ENCODE data around the gene LAMB1. TPM values are rescaled to one million over a fixed set of nuclear protein-coding genes. Genes with fewer than 3 reads are reported as not detected.
A peak's percentile ranks its signal among the peaks of the same experiment; 100 is the strongest.

Gene LAMB1
- total RNA-seq, 6 experiments from 2014 or later: 112 to 134 (median 123) TPM

GRCh38 chr7:108017776-108018151, 14.8 kb upstream of the LAMB1 start:
- no peak for TF ChIP-seq CTCF (IDR thresholded peaks at IDR 0.05)
- Mint-ChIP-seq H3K4me3 (no peak overlapping the region), H3K4me1 (ENCODE audit: low read depth) (peaks cover 55% of the 10 kb centered on the region), H3K27me3 (ENCODE audit: insufficient read depth) (no peaks in the 10 kb centered on the region), H3K36me3 (ENCODE audit: low read depth) (no peaks in the 10 kb centered on the region), H3K9me3 (no peaks in the 10 kb centered on the region), H3K27ac (no peak overlapping the region)
- DNase-seq: no peak

- peak; percentile 64 for DNase-seq
- no peaks in the 10 kb centered on the region for H3K9me3 Mint-ChIP-seq
- no peak overlapping the region for H3K27ac Mint-ChIP-seq
- peaks cover 55% of the 10 kb centered on the region for H3K4me1 Mint-ChIP-seq (ENCODE audit: low read depth)
- peak; percentile 74 for TF ChIP-seq CTCF (IDR thresholded peaks at IDR 0.05)
- no peaks in the 10 kb centered on the region for H3K36me3 Mint-ChIP-seq (ENCODE audit: low read depth)
- no peak overlapping the region for H3K4me3 Mint-ChIP-seq
- H3K27me3 Mint-ChIP-seq (ENCODE audit: insufficient read depth): no peaks in the 10 kb centered on the region
Measured at GRCh38 chr7:108016841-108017775, 14.1 kb upstream of the LAMB1 start.

- Mint-ChIP-seq H3K4me3 (no peak overlapping the region), H3K36me3 (ENCODE audit: low read depth) (no peaks in the 10 kb centered on the region), H3K27ac (no peak overlapping the region), H3K9me3 (no peaks in the 10 kb centered on the region), H3K4me1 (ENCODE audit: low read depth) (peaks cover 53% of the 10 kb centered on the region), H3K27me3 (ENCODE audit: insufficient read depth) (no peaks in the 10 kb centered on the region)
- no peak for DNase-seq
- TF ChIP-seq CTCF (IDR thresholded peaks at IDR 0.05): no peak
Measured at GRCh38 chr7:108015740-108016139, 12.8 kb upstream of the LAMB1 start.

- peak; percentile 43 for DNase-seq
- H3K4me1 Mint-ChIP-seq (ENCODE audit: low read depth): peaks cover 53% of the 10 kb centered on the region
- no peak for TF ChIP-seq CTCF (IDR thresholded peaks at IDR 0.05)
- H3K4me3 Mint-ChIP-seq: no peak overlapping the region; the same call in 1 of the 2 replicates
- no peaks in the 10 kb centered on the region for H3K9me3 Mint-ChIP-seq
- H3K27me3 Mint-ChIP-seq (ENCODE audit: insufficient read depth): no peaks in the 10 kb centered on the region
- no peaks in the 10 kb centered on the region for H3K36me3 Mint-ChIP-seq (ENCODE audit: low read depth)
- peak overlapping the region; percentile 40; the same call in 1 of the 2 replicates for H3K27ac Mint-ChIP-seq
Measured at GRCh38 chr7:108014747-108015682, 12.1 kb upstream of the LAMB1 start.

GRCh38 chr7:108014215-108014614, 11.3 kb upstream of the LAMB1 start:
- 0 out of 2 replicates have a peak overlapping the region, but pooled peaks have one; percentile 40 for H3K27ac Mint-ChIP-seq
- TF ChIP-seq CTCF (IDR thresholded peaks at IDR 0.05): no peak
- H3K27me3 Mint-ChIP-seq (ENCODE audit: insufficient read depth): no peaks in the 10 kb centered on the region
- no peaks in the 10 kb centered on the region for H3K36me3 Mint-ChIP-seq (ENCODE audit: low read depth)
- DNase-seq: no peak
- no peaks in the 10 kb centered on the region for H3K9me3 Mint-ChIP-seq
- H3K4me1 Mint-ChIP-seq (ENCODE audit: low read depth): peaks cover 53% of the 10 kb centered on the region
- H3K4me3 Mint-ChIP-seq: no peak overlapping the region

Measured in HFFc6 (cell line).